GM21447 (cell line): ENCODE data around the gene FANCF.

ENCODE experiments used
- ATAC-seq: cut with Tn5 transposase; IDR thresholded peaks from one replicate; pipeline ENCODE4 v1.9.1; 2021; ENCODE audit not compliant: unreplicated experiment

FANCF gene

DNA sequence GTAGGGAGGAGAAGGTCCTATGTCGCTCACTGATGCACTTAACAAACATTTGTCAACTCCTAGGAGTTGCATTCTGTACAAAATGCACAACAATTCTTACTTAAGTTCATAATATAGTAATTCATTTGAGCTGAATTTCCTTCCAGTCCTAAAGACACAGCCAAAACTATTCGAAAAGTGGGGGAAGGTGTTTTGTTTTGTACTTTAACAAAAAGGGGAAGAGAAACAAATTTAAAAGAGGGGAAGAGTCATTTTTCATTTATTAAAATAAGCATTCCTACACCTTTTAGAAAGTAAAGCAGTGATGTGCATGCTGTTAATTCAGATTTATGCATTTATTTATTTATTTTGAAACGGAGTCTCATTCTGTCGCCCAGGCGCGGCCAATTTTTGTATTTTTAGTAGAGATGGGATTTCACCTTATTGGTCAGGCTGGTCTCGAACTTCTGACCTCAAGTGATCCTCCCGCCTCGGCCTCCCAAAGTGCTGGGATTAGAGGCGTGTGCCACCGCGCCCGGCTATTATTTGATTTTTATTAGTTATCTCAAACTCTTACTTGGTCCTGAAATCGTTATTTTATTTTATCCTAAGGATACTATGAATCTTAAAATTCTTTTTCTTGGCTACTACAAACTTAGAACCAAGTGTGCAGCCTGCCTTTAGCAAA, 1.1 kb upstream of the FANCF start:
- ATAC-seq, result no peak

DNA sequence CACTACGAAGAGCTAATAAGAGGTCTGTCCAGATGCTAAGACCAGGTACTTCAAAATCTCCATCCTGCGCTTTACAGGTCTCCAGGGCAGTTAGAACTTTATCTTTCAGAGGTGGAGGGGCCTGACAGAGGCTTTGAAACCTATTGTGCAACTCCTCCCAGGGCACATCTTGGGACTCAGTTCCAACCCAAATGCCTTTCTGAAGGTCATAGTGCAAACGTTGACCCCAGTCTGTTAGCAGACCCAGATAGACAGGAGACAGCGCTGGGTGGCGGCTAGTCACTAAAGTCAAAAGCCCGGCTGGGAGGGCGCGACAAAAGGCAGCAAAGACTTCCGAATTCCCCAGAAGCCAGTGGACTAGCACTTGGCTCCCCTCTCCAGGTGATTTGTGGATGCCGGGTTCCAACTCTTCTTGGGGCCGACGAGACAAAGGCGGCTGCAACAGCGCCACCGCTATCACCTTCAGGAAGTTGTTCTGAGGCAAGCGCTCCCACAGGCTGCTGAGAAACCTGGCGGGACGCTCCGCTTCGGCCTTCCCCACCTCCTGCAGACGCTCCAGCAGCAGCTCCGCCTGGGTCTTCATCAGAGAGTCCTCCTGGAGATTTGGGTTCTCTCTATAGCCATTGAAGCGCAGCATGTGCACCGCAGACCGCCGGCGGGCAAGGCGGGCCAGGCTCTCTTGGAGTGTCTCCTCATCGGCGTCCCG, 728 bp downstream of the FANCF start:
- peak; percentile 54 for ATAC-seq

DNA sequence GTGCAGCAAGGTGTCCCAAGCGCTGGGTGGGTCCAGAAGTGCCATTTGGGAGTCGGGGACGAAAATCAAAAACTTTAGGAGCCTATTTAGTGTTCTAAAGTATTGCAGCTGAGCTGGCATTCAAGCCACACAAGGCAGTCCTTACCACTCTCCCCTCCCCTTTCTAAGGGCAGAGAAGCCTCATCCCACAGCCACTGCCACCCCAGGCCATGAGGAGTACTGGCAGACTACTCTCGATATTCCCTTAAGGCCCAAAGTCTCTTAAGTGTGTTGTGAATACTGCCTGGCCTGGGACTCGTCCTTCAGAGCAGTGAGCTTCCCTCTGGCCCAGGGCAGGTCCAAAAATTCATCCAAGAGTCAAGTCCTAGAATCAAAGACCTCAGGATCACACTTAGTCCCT, 7.8 kb downstream of the FANCF start:
- ATAC-seq, result no peak

DNA sequence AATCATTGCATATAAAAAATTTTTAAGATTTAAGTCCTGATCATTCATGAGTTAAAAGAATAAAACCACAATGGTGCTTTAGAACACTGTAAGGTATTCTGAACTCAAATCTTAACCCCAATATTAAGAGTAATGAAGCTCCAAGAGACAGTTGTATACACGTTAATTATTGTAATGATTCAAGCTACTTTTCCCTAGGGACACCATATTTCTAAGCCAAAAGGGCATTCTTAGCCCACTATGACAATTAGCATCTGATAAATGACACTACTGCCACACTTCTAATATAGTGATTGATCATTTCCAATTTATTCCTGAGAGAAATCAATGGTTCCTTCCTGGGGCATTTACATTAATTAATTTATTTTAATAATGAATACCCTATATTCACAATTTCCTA, 21.7 kb downstream of the FANCF start:
- ATAC-seq, result no peak

DNA sequence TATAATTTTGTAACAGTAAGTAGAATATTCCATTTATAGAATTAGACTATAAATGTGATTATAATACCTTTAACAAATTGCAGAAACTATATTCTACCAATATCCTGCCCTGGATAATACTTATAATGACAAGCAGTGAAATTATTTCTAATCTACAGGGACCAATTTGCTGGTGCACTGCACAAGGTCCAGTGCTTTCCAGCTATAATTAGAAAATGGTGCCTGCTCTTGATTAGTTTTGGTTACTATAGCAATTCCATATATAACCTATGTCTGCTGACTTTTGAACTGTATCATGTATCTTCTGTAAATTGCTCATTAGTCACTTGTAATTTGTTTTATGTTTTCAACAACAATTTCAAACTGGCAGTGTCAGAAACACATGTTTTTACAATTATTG, 23.1 kb downstream of the FANCF start:
- ATAC-seq, result no peak

DNA sequence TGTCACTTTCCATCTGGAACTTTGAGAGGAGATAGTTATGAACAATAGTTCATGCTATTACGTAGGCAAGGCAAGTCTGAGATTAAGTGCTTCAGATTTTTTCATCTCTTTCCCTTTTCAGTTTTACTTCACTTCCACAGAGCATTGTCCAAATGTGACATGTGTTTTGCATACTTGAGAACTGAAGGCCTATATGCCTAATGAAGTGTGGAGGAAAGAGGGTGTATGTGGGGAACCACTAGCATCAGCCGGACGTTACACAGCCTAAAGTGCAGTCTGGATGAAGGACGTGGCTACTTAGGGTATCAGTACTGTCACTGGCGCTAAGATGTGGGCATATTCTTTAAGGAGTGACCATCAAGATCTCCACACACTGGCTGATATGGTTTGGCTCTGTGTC, 26.2 kb downstream of the FANCF start:
- no peak for ATAC-seq

DNA sequence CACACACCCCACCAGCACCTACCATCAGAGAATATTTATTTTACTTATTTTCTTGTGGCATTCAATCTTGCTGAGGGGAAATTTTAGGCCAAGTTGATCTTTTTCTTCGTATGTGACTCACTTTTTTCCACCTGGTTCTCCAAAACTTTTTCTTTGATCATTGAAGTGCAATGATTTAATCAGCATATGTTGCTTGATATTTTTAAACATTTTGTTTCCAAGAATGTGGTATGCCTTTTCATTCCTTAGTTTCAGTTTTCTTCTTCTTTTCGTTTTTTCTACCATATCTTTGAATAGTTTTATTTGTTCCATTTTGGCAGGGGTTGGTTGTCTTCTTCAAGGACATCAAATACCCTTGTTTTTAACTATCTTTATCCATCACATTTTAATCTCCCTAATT, 28.6 kb downstream of the FANCF start:
- no peak for ATAC-seq

DNA sequence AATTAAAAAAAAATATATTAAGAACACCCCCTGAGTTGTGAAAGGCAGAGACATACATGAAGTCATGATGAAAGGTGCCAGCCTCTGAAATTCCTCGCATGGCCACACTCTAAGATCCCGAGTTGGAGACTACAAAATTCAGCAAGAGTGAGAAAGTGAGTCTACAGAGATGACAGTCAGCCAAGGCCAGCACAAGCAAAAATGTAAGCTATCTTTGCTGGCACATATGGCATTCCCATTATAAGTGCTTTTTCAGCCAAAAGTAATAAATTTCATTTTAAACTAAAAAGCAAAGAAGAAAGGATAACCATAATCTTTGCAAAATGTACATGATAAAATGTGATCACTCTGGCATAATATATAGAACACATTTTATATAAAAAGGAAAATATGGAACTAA, 40.6 kb downstream of the FANCF start:
- no peak for ATAC-seq

DNA sequence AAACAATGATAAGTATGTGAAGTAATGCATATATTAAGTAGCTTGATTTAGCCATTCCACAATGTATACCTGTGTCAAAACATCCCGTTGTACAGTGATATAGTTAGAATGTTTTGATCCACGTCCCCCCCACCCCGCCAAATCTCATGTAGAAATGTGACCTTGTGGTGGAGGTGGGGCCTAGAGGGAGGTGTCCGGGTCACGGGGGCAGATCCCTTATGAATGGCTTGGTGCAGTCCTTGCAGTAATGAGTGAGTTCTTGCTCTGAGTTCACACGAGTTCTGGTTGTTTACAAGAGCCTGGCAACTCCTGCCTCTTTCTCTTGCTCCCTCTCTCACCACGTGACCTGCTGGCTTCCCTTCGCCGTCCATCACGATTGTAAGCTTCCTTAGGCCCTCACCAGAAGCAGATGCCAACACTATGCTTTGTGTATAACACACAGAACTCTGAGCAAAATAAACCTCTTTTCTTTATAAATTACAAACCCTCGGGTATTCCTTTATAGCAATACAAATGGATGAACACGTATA, 41.6 kb downstream of the FANCF start:
- ATAC-seq, result no peak

DNA sequence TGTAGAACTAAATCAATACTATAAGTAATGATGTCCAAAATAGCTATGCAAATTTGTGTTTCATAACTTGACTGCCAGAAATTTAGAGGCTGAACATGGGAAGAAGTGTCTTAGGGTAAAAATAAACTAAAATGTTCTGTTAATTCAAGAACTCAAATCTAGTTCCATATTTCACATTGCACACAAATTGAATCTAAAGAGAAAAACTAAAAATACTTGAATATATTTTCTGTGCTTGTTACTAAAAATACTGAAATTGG, 43.5 kb downstream of the FANCF start:
- no peak for ATAC-seq

DNA sequence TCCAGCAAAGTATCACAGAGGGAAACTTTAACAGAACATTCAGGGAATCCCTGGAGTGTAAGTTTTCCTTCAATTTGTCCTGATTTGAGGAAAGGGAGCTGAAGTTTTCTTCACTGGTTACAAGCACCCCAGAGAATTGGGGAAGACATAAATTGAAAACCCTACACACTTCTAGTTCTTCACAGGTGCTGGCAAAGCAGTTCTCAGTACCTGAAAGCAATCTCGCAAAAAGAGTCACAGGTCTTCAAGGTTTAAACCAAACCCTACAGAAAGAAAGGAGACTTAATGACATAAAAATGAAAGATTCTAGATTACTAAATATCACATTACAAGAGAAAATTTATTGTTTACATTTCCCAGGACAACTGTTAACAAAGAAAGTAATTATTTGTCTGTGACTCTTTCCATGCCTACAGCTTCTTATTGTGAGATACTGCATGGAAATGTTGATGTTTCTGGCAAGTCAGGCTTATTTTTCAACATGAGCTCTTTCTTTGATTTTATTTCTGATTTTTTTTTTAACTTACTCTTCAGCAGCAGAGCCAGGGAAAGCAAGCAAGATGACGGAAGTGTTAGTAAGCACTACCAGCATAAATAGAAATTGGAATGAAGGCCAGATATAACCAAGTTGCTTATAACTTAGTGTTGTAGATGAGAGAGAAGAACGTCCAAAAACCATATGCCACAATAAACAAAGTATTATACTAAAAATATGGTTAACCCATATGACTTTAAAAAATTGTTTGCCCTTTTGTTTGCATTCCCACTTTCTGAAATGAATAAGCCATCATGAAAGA, 44.1 kb downstream of the FANCF start:
- no peak for ATAC-seq

DNA sequence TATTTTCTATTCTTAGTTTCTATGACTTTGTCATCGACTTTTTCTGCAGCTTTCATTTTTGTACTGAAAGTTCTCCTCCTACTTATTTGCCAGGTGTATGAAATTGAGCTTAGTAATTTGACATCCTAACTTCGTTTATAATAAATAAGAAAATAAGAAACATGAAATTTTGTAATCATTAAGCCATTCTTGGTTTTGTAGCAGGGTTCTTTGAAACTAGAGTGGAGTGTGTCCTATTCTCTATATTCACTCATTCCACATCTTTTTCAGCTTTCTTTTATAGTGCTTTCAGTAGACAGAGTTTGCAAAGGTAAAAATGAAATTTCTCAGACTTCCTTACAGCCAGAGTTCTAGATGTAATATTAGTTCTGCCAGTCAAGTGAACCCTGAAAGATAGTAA, 47.8 kb downstream of the FANCF start:
- no peak for ATAC-seq
